Activated CD8-positive, alpha-beta memory T cell treated with anti-CD3 and anti-CD28 coated beads for 48 hours (primary cell): ENCODE measurements around the gene TRIL.

ENCODE experiments used
- DNase-seq, 3 experiments: peaks; one replicate each; pipeline ENCODE4 v3.0.0-alpha.2; 2020; ENCODE audit warnings: low read depth in 2 of 3, low spot score in 2 of 3

The TRIL gene

DNA sequence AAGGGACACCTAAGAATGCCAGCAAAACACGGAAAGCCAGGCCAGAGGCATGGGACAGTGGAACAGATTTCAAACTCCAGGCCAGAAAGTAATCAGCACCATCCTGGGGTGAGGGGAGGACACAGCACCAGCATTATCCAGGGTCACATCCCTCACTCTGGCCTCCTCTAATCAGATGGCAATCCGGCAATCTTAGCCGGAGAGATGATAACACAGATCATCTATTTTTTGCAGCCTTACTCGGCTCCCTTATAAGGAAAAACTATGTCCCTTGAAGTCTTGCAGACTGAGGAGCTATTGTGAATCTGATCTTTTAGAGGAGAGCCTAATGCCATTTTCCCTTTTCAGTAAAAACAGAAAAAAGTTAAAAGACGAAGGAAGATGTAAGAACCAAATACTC is 16.5 kb downstream of the TRIL start:
- no peak for DNase-seq

DNA sequence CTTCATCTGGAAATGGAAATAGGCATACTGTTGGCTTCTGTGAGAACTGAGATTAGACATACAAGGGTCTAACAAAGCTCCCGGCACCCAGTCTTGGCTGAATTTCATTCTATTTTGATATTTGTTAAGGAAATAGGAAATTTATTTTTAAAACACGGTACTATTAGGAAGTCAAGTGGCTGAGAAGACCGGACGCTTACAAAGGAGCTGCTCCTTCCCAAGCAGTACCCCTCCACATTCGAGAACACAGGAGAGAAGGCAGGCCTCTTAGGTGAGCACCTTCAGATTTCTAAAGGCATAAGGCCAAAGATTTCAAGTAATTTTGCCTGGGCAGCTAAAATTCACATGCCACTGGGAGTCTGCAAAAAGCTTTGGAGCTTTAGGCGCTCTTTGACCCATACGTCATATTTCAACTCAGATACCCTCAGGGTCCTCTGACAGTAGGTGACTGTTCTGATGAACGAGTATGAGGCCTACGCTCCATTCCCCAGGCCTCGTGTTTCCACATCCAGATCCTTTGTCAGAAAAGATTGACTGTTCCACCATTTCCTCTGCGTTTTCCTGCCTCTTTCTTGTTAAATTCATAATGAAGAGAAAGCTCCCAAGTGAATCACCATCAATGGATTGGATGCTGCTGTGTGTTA is 17.3 kb downstream of the TRIL start:
- DNase-seq: no peak

DNA sequence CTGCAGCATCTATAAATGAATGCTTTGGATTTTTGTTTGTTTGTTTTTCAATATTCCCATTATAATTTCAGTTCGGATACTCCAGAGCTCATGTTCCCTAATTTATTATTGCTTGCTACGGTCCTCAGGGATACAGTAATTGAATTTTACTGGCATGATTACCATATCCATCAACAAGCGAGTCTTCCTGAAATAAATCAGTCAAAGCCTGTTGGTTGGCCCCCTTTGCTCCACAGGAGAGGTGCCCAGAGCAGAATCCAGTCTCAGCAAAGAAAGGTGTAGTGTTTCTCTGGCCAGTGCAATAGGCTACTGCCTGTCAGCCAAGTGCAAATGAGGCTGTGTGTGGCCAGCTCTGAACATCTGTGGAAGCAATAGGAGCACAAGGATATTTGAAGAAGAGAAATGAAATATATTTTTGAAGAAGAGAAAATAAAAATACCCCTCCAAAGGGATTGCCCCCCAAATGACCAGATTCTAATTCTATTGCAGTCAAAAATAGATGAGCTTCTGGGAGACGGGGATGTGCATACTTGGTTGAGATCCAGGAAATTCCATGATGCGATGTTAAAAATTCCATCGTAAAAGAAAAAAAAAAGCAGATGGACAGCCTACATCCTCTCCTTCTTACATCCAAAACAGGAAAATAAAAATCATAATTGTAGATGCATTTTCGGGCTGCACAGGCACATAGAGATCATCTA is 18.1 kb downstream of the TRIL start:
- DNase-seq: no peak

DNA sequence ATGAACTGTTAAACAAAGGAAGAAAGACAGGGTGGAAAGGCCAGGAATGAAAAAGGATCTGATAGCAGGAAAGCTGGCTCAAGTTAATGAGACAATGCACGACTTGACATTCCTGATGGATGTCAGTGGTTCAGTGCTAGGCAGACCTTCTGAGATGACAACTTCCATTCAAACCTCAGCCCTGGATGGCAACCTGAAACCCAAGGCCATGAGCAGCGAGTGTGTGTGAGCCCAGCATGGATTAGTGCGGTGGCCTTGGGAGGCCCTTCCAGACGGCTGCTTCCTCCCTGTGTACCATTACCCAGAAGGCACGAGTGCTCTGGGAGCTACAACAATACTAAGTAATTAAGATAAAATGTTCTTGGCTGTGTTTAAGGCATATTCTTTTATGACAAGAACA is 18.8 kb downstream of the TRIL start:
- DNase-seq: no peak

DNA sequence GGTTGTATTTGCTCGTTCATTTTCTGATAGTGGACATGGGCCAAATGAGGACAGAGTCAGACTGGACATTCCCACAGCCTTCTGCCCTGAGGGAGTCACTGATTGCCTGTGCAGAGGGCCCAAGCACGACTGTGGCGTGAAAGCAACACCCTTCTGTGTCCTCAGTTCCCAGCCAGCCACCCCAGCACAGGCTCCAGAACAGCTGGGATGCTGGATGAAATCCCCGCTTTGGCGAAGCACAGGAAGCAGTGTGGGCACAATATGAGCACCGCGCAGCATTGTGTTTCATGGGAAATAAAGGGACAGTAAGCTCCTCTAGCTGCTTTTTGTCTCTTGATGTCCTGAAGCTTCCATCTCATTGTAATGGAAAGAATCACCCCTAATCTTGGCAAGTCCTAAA is 20.5 kb downstream of the TRIL start:
- DNase-seq: no peak

DNA sequence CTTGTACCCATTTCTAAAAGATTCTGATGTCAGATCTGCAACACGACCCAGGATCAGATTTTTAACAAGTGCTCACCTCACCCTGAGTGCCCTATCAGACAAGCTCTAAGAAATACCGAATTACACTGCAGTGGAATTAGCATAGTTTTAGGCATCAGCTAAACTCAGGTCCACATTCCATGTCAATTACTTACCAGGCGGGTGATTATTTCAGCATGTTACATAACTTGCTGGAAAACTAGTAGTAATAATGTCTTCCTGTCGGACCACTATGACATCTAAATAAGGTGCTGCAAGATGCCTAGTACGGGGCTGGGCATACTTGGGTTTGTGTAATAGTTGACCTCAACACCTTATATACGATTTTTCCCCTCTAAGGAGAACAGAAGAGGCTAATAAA is 21.0 kb downstream of the TRIL start:
- no peak for DNase-seq

DNA sequence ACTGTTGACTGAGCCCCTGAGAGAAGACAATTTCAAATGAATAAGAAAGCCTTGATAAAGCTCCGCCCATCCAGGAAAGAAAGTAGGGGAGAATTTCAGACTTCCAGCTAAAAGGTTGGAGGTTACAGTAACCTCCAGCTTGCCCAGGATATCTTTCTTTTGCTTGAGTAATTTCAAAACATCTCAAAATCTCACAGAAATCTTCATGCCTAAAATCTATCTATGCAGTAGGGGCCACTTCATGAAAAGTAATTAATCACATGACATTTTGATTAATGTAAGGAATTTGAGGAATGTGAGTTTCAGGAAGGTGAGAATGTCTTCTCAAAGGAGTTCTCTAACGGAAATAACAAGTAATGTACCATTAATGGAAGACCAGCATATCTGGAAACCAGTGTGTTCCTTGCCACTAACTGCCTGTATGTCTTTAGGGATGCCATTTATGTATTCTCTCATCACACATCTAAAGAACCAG is 24.2 kb downstream of the TRIL start:
- no peak for DNase-seq

DNA sequence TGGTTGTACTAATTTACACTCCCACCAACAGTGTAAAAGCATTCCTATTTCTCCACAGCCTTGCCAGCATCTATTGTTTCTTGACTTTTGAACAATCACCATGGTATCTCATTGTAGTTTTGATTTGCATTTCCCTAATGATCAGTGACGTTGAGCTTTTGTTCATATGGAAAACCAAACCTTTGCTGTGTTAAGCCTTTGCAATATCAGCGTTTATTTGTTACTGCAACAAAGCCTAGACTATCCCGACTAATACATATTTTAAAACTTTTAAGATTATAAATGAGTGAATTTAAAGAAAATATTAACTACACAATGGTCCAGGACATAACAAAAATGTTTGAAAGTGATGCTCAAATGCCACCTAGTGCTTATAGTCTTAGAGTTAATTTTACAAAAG is 26.6 kb downstream of the TRIL start:
- no peak for DNase-seq

DNA sequence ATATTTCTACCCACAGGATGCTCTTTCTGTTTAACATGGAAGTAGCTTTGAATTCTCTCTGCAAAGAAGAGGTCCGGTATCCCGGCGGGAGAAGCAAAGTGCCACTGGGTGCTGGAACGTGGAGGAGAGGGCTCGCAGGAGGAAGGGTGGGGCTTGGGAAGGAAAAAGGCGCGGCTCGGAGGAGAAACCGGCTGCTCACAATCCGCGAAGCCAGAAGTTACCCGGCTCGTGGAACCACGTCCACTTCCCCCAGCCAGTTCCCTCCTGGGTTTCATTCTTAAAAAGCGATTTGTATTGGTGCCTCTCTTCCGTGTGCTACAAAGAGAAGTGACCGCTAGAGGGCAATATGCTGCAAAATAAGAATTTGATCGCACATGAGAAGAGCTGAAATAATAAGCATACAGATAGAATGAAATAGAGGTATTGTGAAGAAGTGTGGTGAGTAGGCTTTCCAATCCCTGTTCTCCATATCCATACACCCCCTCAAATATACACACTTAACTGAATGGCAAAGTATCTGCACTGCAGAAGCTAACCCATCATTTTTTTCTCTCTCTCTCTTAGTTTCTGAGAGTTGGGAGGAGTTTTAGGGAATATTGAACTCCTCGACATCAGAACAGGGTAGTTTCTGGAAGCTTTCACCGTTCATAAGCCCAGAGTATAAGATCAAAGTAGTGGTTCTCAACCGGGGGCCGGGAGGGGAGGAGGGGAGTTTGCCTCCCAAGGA is 31.1 kb downstream of the TRIL start:
- DNase-seq: peak in 2 of 3 experiments; percentile 3 to 10

DNA sequence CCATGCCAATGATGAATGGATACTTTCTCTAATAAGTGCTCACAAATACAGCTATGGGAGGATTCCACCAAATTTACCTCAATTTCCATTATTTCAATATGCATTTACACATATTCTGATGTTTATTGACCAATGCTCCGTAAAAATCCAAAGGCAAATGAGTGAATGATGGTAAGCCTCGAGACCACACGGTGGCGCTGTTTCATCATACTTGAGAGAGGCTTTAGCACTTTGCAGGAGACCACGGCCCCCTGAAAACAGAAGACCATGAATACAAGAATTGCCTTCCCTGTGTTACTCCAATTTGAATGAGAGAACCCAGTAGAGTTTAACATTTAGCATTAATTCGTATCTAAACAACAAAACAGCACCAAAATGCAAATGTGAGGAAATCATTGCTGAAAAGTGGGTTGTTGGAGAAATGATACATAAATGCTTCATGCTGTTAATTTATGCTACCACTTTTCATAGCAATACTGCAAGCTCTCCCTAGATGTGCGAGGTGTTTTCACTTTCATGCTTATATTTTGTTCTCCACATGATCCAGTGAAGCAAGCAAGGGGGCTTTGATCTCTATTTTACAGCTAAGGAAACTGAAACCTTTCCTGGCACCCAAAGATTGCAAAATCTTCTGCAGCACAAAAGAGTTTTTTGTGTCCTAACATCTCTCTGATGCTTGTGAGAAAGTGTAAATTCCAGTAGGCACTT is 35.4 kb downstream of the TRIL start:
- peak in 2 of 3 experiments; percentile 18 to 40 for DNase-seq

DNA sequence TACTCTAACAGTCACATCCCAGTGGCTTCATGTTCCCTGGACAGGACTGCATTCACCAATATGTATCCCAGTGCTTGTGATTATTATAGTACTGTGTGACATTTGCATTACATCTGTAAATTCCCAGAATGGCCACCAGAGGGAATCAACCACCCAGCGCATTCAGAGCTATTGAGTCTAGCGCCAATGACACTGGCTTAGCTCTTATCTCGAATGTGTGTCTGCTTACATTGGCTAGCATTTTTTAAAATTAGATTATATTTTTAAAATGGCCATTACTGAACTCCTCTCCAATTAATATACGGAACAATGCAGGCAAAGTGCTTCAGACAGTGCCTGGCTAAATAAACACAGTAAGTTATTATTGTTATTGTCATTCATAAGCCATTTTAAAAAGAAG is 36.3 kb downstream of the TRIL start:
- no peak for DNase-seq

DNA sequence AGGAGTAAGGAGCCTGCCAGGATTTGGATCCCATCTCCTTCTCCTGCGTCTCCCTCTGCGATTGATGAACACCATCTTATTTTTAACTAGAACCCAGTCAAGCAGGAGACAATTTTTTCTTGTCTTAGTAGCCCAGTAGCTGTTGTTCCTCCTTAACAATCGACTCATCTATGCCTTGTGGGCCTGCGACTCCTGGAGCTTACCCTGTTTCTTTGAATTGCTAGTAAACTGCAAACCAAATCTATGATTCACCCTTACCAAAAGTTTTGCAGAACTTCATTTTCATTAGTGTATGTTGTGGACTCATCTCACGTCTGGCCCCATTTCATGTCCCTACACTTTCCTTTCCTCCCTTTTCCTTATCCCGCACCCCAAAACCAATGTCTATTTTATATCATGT is 37.7 kb downstream of the TRIL start:
- DNase-seq: no peak

DNA sequence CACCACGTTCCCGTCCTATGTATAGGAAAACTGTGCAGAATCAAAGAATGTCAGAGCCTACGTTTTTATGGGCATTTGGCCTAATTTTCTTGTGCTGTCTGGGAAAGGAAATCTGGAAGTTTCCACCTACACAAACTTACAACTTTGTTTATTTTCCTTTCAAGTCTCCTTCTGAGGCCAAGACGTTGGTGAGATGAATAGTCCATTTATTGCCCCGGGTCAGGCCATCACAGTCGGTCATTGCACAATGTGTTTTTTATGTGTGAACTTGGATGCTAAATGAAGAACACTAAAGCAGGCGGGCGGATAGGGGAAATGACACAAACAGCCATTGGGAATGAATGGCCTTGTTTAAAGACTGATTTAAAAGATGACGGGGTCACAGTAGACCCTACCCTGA is 38.6 kb downstream of the TRIL start:
- no peak for DNase-seq

DNA sequence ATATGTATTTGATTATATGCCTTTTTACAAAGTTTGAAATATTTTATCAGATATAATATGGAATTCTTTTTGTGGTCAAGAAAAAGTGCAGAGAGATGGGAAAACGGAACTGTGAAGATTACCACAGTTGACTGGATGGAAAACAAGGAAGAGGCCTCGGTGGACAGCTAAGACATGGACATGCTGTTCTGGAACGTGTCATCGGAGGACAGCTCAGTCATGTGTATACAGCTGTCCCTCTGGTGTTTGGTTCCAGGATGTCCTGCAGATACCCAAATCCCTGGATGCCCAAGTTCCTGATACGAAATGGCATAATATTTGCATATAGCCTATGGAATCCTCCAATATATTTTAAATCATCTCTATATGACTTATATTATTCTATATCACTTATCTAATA is 49.4 kb downstream of the TRIL start:
- DNase-seq: no peak

DNA sequence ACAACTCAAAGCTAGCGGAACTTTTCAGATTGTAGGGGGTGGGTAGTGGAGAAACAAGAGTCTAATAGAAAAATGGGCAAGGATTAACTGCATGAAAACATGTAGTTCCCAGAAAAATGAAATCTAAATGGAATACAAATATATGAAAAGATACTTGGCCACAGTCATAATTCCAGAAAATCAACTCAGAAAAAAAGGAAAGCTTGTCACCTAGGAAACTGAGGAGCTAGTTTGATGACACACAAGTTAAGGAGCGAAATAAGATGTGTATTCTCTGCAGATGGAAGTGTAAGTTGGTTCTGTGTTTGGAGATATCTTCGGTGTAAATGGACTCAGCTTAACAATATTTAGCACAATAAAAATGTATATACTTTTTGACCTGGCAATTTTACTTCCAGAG is 52.7 kb downstream of the TRIL start:
- DNase-seq: no peak

DNA sequence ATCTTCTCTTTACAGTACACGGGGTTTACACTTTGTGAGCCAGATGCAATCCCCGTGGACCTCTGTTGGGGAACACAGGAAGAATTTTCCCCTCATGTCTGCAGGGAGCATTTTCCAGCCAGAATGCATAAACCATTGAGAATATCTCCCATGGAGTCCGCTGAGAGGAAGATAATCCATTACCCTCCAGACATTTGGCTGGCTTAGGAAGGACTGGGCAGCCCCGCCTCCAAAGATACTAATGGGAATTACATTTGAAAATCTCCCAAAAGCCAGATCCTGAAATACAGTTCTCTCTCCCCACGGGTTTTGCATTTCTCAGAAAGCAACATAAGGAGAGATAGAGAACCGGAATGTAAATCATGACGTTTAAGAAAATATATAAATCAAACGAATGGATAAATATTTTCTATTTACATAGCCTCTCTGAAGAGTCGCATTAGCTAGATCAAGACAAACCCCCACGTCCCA is 53.5 kb downstream of the TRIL start:
- DNase-seq: no peak

DNA sequence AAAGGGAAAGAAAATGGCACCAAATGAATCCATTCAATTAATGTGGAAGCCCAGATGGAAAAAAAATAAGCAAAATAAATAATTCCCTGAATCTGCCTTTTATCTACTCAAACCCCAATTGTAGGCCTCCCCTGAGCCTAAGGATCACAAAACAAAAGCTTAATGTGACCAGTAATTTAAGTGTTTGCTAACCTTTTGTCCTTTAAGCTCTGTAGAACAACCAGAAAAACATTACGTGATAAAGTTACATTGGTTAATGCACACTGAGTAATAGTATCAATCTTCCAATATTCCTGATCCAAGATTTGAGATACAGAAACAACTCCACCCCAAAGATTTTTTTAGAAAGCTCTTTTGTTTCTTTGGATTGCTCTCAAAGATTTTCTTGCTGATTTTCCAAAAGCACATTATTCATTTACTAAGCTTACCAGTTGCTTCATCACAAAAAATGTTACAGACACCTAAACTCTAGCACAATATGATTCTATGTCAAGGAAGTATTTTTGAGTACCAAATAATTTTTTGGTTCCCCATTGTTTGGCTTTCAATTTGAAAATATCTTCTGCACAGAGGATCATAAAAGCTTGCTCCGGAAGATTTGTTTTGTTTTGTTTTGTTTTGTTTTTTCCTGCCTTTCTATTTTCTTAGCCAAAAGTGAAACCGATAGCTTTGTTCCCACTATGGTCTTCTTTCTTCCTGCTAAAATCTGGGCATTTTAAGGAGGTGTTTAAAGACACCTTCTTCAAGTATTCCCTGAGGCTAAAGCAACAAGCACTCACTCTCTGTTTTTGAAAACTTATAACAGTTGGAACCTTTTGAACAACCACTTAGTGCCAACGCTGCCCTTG is 54.2 kb downstream of the TRIL start:
- no peak for DNase-seq
